Adrenal gland (tissue), 5 donors: ENCODE data around the gene MARCKSL1.

Experiments
- CTCF ChIP-seq, 6 experiments: fragments of 450-650 bp in 4 of 6; fragments of 200-600 bp in 2 of 6; sonication (generic) in 1 of 6; IDR thresholded peaks; 1 replicate in 5 of 6; 2 replicates in 1 of 6; pipeline versions ENCODE4 v1.5.1 to v1.8.0; 2016 to 2021; ENCODE audit warnings: antibody characterized with exemption in 6 of 6, mild to moderate bottlenecking in 2 of 6, moderate library complexity in 1 of 6
- POLR2A ChIP-seq, 2 donors: fragments of 450-650 bp; IDR thresholded peaks; one replicate each; pipeline ENCODE4 v1.6.1; 2017; ENCODE audit warnings: antibody characterized with exemption in 2 of 2, mild to moderate bottlenecking in 2 of 2, moderate library complexity in 1 of 2
- donor health status: DM: no; HTN: no; CAD: no.

- TF ChIP-seq CTCF (IDR thresholded peaks at IDR 0.05) = no peak
- no peak for TF ChIP-seq POLR2A (IDR thresholded peaks at IDR 0.05)
Measured at GRCh38 chr1:32341186-32341757, 5.2 kb upstream of the MARCKSL1 start.
